ENCODE measurements around the gene TIMM22.

GRCh38 chr17:1013729-1014090, 16.8 kb downstream of the TIMM22 start:
- no peak for TF ChIP-seq CTCF (IDR thresholded peaks at IDR 0.05 in 4 of 5, conservative IDR thresholded peaks at IDR 0.05 in 1 of 5)
- no peak for TF ChIP-seq POLR2A (IDR thresholded peaks at IDR 0.05)

All from gastrocnemius medialis (tissue), 4 donors.